ENCODE data around the gene SCEL.

DNA sequence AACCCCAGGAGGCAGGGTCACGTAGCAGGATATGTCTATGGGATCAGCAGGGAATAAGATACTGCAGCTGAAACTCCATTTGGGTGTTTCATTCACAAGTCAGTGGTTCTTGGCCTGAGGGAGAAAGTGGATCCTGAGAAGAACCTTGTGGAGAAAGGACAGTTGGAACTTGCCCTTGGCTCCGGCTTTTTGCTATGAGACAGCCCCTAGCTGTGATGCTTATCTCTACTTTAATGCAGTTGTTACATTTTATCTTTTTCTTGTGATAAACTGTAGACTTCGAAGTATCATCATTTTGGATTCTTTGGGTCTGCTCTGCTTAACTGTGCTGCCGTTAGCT lies 6.0 kb upstream of the SCEL start:
- TF ChIP-seq, protein P1, sequence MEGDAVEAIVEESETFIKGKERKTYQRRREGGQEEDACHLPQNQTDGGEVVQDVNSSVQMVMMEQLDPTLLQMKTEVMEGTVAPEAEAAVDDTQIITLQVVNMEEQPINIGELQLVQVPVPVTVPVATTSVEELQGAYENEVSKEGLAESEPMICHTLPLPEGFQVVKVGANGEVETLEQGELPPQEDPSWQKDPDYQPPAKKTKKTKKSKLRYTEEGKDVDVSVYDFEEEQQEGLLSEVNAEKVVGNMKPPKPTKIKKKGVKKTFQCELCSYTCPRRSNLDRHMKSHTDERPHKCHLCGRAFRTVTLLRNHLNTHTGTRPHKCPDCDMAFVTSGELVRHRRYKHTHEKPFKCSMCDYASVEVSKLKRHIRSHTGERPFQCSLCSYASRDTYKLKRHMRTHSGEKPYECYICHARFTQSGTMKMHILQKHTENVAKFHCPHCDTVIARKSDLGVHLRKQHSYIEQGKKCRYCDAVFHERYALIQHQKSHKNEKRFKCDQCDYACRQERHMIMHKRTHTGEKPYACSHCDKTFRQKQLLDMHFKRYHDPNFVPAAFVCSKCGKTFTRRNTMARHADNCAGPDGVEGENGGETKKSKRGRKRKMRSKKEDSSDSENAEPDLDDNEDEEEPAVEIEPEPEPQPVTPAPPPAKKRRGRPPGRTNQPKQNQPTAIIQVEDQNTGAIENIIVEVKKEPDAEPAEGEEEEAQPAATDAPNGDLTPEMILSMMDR (conservative IDR thresholded peaks at IDR 0.05; ENCODE audit: low read length): no peak
- no peak for TF ChIP-seq EZH2phosphoT487 (IDR thresholded peaks at IDR 0.05; ENCODE audit: borderline replicate concordance, low read depth, low read length)
